GM19455 (cell line): ENCODE data around the gene HAUS7.

ENCODE experiments used
- ATAC-seq: cut with Tn5 transposase; IDR thresholded peaks from one replicate; pipeline ENCODE4 v1.9.1; 2021; ENCODE audit not compliant: unreplicated experiment

Gene HAUS7

DNA sequence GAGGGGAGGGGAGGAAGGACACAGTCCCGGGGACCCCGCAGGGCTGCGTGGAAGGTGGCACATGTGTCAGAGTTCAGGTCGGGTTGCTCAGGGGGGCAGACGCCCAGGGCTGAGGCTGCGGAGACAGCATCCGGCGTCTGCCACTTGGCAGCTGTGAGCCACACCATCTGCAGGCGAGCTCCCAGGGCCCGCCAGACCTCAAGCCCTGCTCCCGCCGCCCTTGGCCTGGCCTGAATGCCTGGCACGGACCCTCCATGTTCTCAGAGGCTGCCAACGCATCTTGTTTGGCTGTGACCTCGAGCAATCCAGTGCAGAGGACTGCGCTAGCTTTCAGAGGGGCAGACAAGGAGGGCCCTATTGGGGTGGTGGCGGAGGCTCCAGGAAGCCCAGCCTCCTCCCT lies 29.5 kb upstream of the HAUS7 start:
- no peak for ATAC-seq

DNA sequence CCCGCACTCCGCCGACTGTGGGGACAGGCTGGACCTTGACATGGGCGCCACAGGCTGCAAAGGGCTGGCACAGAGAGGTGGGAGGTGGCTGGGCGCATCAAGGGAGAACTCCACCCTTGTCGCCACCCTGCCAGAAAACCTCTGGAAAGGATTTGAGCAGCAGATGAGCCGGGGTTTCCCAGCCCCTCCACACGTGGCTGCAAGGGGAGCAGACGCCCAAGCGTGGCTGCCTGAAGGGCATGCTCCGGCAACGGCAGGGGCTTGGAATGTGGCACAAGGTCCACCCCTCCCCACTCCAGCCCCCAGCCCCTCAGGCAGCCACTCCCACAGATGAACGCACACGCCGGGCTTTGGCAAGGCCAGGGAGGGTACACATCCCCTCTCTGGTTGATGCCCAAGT lies 29.0 kb upstream of the HAUS7 start:
- no peak for ATAC-seq

DNA sequence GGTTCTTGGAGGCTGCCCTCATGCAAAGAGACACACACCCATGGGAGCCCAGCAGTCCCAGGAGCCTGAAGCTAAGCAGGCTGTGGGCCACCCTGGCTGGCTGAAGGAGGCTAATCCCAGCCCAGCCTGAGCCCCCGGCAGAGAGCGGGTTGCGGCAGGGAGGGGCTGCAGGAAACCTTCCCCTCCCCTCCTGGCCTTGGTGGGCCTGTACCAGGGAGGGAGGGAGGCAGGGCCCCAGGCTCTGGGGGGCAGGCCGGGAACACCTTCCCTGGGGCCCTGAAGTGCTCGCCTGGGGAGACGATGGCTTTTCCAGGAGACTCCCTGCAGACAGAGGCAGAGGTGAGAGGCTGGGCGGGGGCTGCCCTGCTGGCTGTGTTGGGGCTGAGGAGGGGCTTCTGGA lies 28.1 kb upstream of the HAUS7 start:
- ATAC-seq: no peak

DNA sequence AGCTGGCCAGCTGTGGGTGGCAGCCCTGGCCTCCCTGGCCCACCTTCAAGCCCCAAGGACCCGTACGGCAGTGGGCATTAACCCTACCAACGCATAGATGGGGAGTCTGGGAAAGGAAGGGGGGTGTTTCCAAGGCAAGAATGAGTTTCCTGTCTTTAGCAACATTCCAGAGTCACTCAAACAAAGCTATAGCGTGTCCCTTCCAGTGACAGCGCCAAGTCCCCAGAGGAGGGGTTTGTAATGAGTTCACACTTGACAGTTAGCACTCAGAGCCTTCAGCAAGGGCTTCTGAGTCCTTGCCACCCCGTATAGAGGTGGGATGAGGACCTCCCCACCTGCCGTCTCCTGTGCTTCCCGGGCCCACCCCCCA lies 26.2 kb upstream of the HAUS7 start:
- no peak for ATAC-seq

DNA sequence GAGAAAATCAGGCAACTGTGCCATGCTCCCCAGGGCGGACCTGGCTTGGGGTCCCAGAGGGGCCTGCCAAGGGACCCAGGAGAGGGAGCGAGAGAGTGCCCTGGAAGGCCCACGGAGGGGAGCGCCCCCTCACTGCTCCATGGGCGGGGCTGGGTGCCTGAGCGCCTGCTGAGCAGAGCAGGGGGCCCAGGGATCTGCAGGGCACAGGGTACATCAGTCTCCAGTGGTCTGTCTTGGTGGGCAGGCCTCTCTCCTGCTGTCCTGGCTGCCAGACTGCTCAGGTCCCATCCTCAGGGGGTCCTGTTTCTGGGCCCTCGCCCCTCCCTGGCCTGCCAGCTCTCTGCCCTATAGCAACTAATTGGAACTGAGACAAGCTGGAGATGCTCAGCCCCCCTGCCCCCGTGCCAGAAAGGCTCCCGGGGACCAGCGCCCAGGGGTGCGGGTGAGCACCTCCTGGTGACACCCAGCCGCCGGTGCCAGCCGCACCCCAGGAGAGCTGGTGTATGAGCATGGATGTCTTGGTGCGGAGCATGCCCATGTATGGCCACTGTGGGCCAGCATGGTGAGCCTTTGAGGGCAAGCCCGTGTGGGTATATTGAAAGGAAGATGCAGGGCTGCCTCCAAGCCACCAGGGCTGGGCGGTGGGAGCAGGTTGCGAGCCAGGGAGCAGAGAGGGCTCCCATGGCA lies 25.7 kb upstream of the HAUS7 start:
- no peak for ATAC-seq

DNA sequence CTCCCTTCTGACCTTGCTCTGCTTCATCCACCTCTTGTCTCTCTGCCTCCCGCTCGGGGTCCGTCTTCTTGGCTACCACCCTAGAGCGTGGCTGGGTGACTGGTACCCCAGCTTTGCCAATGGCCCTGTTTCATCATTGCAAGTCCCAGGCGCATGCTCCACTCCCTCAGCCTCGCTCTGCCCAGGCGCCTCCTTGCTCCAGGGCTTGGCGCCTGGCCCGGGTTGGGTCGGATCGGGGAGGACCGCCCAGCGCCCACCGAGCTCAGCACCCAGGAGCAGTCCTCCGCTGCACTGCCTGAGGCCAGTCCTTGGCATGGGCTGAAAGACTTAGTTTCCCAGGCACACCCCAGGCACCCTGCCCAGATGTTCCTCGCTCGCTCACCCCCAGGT lies 25.0 kb upstream of the HAUS7 start:
- no peak for ATAC-seq

DNA sequence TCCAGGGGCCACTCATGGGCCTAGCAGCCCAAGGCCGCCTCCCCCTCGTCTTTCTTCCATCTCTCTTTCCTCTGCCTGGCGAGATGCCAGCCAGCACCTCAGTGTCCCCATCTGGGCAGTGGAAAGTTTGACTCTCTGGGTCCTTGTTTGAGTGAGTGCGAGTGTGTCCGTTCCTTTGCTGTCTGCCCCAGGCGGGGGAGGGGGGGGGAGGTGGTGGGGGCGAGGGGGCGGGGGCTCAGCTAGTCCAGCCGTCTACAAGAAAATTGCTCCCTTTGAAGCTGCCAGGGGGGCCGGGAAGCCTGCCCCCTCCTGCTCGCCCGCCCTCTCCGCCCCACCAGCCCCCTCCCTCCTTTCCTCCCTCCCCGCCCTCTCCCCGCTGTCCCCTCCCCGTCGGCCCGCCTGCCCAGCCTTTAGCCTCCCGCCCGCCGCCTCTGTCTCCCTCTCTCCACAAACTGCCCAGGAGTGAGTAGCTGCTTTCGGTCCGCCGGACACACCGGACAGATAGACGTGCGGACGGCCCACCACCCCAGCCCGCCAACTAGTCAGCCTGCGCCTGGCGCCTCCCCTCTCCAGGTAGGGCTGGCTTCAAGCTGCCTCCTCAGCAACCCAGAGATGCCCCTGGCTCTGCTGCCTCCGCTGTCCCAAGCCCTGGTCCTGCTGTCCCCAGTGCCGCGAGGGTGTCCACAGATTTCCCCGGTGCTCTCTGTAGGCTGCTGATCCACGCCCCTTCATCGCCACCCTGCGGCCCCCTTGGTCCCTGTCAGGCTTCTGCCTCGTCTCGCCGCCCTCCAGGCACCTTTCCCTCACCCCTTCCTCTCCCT lies 24.4 kb upstream of the HAUS7 start, which contains the start of gene BGN:
BGN (plus strand) TSS at position 440 of the 821 bp plus-strand sequence. CDS start 9,652 bp downstream, outside the sequence.
- no peak for ATAC-seq

DNA sequence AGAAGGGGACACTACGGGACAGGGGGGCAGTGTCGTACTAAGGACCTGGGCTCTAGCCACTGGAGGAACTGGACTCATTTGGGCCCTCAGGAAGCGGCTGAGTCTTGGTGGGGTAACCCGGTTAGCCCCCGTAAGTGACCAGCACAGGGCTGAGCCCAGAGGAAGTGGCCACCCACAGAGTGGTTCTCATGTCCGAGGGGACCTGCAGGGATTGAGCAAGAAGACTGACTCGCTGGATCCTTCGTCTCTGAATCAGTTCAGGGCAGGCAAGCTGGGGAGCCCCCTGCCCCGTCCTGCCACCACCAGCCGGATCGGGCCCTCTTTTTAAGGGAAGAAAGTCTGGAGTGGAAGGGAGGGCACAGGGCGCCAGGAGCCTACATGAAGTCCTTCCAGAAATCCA lies 23.7 kb upstream of the HAUS7 start:
- ATAC-seq: no peak

DNA sequence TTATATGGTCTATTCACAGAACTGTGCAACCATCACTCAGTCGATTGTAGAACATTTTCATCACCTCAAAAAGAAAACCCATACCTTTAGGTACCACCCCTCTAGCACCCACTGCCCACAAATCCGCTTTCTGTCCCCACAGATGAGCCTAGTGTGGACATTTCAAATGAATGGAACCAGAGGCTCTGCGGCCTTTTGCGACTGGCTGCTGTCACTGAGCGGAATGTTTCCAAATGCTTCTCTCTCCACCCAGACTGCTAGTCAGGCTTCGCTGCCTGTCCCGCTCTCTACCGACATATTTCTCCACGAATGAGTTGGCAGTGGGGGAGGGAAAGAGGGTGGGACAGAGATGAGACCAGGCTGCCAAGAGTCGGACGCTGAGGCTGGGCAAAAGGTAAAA lies 22.7 kb upstream of the HAUS7 start:
- ATAC-seq: no peak

DNA sequence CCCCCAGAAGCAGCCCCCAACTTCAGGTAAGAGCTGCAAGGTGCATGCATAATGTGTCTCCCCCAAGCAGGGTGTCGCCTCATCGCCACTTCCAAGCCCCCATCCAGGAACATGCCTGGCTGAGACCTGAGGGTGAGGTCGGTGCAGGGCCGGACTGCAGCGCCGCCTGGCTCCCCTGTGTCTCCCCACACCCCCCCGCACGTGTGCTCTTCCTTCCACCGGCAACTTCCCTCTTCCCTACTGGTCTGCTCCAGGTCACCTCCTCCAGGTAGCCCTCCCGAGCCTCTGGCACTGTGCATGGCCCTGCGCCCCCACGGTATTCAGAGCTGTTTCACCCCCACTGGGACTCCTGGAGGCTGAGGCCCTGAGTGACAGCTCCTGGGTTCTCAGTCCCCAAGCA lies 22.2 kb upstream of the HAUS7 start:
- ATAC-seq: no peak

DNA sequence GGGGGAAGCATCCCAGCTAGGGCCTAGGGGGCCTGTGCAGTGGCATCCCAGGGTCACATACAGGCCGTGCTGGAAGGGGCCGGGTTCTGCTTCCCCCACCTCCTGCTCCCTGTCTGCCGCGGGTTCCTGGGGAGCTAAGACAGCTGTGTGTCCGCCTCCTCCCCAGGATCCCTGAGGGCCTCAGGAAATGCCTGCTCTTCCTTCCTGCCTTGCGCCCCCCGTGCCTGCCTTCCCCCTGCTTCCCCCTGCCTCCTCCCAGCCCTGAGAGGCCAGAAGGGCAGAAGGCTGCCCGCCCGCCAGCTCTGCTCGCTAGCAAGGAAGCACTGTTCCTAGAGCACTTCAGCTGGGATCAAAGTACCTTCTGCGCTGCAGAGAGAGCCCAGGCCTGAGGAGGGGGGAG lies 21.5 kb upstream of the HAUS7 start:
- no peak for ATAC-seq

DNA sequence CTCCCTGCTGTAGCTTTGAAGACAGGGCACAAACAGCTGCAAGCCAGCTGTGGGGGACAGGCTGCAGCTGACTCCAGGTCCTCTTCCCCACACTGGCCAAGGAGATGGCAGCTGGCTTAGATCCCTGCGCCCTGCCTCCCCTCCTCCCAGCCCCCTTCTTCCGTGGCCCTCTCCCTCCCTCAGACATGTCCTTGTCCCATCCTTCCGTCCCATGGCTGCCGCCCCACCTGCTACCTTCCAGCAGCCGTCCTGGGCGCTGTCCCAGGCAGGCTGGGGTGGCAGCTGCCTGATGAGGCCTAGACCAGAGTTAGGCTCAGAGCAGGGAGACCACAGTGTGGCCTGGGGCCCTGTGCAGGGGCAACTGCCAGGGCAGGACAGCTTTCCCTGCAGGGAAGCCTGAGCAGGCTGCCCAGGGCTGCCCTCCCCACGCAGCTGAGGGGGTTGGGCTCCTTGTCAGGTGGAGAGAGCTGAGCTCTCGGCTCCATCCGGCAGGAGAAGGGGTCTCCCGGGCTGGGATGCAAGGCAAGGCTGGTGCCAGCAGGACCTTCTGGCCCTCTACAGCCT lies 21.1 kb upstream of the HAUS7 start:
- ATAC-seq: no peak

DNA sequence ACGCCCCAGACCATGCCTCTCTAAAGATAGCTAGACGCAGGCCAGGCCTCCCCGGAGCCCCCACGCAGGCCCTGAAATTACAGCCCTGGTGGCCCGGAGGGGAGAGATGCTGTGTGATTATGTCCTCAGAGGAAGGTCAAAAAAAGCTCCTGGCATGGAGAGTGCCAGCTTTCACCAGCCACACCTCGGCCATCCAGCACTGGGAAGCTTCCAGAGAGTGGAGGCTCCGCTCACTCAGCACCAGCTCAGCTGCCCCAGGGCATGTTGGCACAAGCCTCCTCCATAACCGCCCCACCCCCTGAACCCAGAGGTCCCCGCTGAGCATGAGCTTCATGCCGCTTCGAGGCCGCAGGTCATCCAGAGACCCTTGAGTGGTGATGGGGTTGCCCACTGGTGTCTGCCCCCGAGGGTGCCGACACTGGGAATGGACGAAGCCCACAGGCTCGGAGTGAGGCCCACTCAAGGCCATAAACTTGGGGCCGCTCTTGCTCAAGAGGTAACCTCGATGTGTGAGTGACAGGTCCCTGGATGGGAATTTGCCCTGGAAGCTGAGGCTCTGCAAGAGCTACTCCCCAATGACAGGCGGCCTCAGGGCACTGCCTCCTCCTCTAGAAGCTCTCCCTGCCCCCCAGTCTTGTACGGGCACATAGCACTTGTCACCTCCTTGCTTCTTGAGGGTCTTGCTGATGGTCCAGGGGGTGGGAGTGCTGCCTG lies 20.0 kb upstream of the HAUS7 start:
- ATAC-seq: no peak

DNA sequence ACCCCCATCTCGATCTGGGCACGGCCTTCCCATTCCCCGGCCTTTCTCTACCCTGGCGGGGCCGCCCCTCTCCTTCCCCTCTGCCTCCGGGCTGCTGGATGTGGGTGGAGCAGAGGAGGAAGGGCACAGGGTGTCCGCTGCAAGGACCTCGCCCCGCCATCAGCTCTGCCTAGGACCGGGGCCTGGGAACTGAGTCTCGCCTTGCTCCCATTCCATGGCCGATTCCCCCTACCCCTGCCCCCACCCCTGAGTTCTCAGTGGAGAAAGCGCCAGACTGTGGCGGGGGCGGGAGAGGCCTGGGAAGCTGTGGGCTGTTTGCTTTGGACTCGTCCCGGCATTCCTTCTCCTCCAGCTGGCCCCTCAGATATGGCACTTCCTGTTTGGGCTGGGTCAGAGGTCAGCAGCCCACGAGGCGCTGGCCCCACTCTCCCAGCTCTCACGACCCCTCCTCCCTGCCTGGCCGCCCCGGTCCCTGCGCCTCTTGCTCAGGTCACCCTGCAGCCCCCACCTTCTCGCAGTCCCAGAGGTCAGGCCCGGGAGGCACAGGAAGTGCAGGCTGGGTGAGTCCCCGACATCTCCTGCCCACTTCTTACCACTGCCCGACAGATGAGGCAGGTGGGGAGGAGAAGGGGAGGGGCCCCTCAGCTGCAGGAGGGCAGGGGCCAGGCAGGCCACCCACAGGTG lies 18.0 kb upstream of the HAUS7 start:
- no peak for ATAC-seq

DNA sequence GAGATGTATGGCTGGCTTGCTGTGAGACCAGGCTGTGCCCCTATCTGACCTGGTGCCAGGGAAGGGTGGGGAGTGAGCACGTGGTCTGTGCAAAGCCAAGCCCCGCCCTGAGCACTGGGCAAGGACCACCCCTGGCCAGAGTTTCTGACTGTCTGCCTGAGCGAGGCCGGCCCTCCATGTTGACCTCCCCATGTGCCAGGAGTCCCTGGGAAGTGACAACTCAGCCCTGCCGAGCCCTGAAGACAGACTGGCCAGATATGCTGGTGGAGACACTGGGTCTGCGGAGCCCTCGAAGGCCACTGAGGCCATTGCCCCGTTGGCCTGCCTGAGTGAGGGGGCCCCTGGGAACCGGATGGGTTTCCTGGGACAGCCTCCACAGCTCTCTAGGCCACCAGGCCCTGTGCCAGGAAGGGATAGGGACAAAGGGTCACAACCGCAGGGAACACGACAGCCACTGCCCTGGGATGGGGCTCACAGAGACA lies 17.3 kb upstream of the HAUS7 start:
- ATAC-seq: no peak

DNA sequence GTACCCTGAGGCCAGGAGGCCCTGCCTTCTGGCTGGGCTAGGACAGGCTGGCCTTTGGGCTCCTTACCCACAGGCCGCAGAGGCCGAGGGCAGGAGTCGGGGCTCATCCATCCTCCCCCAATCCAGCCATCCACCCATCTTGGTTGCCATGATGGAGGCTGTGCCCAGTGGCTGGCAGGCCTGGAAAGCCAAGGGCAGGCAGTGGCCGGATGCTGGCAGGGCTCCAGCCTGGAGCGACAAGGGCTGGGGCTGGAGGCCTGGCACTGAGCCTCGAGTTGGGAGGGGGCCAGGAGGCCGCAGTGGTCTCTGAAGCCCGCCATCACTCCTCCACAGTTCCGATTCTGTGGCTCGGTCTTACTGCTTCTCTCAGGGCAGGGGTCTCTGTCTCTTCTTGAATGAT lies 15.8 kb upstream of the HAUS7 start:
- ATAC-seq: no peak

DNA sequence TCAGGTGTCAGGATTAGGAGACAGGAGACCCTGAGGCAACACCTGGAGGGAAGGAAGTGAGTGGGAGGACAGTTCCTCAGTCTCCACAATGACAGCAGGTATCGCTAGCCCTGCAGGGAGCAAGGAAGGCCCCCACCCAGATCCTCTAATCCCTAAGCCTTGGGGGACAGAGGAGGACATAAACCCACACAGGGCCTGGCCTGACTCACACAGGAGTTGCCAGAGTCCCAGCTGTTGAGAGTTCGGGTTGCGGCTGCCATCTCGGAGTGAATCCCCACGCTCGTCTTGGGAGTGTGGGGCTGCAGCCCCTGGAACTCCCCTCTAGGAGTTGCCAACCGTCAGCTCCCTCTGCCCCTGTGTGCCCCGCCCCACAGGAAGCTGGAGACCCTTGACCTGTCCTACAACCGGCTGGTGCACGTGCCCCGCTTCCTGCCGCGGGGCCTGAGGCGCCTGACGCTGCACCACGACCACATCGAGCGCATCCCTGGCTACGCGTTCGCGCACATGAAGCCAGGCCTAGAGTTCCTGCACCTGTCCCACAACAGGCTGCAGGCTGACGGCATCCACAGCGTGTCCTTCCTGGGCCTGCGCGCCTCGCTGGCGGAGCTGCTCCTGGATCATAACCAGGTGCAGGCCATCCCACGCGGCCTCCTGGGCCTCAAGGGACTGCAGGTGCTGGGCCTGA lies 15.2 kb upstream of the HAUS7 start:
- ATAC-seq: no peak

DNA sequence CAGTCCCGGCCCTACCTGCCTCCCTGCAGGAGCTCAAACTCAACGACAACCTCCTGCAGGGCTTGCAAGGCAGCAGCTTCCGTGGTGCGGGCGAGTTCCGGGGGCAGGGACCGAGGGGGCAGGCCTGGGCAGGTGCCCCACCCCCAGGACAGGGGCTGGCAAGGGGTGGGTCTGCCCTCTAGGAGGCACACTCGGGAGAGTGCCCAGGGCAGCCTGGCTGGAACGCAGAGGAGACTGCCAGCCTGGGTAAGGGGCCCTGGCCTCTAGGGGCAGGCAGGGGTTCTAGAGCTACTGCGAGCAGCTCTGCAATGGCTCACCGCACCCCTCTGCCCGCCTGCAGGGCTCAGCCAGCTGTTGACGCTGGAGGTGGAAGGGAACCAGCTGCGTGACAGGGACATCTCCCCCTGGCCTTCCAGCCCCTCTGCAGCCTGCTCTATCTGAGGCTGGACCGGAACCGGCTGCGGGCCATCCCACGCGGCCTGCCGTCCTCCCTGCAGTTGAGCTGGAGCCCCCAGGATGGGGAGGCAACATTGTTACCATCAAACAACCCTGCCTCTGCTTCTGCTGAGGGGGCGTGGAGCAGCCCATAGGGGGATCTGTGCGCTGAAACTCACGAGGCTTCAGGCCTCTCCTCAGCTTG lies 12.1 kb upstream of the HAUS7 start:
- ATAC-seq: no peak

DNA sequence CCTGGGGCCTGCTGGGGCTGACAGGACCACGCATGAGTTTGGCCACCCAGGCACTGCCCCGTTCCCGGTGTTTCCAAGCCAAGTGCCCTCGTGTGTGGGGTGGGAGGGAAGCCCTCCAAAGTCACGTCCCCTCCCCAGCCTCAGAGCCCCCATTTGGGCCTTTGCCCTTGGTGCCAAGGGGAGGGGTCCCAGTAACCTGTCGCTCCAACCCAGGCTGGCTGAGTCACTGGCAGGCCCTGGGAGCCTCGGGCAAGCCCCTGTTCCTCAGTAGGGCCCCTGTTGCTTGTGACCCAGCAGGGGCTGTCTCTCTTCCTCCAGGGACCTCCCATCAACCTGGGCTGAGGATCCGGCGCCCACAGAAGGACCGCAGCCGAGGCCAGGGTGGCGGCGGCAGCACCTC lies 10.7 kb upstream of the HAUS7 start:
- ATAC-seq: no peak

DNA sequence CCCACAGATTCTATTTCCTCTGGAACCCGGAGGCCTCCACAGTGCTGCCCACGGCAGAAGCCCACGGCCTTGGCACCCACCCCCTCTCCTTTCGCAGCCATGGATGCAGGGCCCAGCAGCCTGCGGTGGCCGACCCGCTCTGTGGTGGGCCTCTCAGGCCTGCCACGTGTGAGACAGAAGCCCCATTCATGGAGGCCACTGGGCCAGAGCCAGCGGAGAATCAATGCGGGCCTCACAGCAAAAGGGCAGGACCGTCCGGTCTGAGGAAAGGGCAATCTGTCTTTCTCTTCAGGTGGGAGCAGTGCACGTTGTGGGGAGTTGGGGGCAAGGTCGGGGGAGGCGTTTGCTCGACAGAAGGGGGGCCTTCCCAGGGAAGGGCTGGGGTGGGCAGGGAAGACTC lies 8.4 kb upstream of the HAUS7 start:
- no peak for ATAC-seq
